ENCODE measurements around the gene NXF1. TPM values are rescaled to one million over a fixed set of nuclear protein-coding genes. Genes with fewer than 3 reads are reported as not detected.
A peak's percentile ranks its signal among the peaks of the same experiment; 100 is the strongest.

NXF1 gene
- total and polyA plus RNA-seq, 7 donors: 20.3 to 68.1 (median 40.2) TPM

GRCh38 chr11:62851807-62852522 is 46.7 kb upstream of the NXF1 start:
- peaks cover 0 to 35% (median 25%) of the 10 kb centered on the region in 4 donors for H3K4me1 ChIP-seq
- H3K9me3 ChIP-seq: no peaks in the 10 kb centered on the region
- intact Hi-C loops (cut with DNase I): no loop called here
- H3K36me3 ChIP-seq: peaks cover 7 to 41% (median 25%) of the 10 kb centered on the region in 4 donors
- H3K27me3 ChIP-seq: no peaks in the 10 kb centered on the region
- no peak overlapping the region for H3K4me3 ChIP-seq
- WGBS, 2 donors: 41 to 59% methylated on average over 3 of the region's 3 CpGs
- H3K27ac ChIP-seq: peak overlapping the region in 1 of 4 donors; percentile 1
- TF ChIP-seq, protein P1, sequence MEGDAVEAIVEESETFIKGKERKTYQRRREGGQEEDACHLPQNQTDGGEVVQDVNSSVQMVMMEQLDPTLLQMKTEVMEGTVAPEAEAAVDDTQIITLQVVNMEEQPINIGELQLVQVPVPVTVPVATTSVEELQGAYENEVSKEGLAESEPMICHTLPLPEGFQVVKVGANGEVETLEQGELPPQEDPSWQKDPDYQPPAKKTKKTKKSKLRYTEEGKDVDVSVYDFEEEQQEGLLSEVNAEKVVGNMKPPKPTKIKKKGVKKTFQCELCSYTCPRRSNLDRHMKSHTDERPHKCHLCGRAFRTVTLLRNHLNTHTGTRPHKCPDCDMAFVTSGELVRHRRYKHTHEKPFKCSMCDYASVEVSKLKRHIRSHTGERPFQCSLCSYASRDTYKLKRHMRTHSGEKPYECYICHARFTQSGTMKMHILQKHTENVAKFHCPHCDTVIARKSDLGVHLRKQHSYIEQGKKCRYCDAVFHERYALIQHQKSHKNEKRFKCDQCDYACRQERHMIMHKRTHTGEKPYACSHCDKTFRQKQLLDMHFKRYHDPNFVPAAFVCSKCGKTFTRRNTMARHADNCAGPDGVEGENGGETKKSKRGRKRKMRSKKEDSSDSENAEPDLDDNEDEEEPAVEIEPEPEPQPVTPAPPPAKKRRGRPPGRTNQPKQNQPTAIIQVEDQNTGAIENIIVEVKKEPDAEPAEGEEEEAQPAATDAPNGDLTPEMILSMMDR (IDR thresholded peaks at IDR 0.05): no peak
- TF ChIP-seq POLR2AphosphoS5 (IDR thresholded peaks at IDR 0.05): no peak
- TF ChIP-seq POLR2A (IDR thresholded peaks at IDR 0.05): no peak
- no peak for DNase-seq

DNA sequence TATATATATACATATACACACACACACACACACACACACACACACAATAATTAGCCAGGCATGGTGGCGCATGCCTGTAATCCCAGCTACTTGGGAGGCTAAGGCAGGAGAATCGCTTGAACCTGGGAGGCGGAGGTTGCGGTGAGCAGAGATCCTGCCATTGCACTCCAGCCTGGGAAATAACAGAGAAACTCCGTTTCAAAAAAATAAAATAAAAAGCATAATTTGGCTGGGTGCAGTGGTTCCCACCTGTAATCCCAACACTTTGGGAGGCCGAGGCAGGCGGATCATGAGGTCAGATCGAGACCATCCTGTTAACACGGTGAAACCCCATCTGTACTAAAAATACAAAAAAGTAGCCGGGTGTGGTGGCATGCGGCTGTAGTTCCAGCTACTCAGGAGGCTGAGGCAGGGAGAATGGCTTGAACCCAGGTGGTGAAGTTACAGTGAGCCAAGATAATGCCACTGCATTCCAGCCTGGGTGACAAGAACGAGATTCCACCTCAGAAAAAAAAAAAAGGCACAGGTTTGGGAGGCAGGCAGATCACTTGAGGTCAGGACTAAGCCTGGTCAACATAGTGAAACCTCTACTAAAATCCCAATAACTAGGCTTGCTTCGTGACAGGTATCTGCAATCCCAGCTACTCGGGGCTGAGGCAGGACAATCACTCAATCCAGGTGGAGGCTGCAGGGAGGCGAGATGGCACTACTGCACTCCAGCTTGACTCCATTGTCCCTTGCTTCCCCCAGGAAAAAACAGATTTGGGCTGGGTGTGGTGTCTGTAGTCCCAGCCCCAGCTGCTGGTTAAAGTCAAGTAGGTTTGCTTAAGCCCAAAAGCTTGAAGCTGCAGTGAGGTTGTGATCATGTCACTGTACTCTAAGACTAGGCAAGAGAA is 45.9 kb upstream of the NXF1 start:
- Histone ChIP-seq H3K4me1 (peaks cover 0 to 26% (median 21%) of the 10 kb centered on the region in 4 donors), H3K27me3 (no peaks in the 10 kb centered on the region), H3K4me3 (no peak overlapping the region), H3K9me3 (no peaks in the 10 kb centered on the region), H3K36me3 (peaks cover 7 to 41% (median 25%) of the 10 kb centered on the region in 4 donors), H3K27ac (no peak overlapping the region)
- intact Hi-C loops (cut with DNase I): no loop called here
- no peak for DNase-seq
- WGBS, 2 donors: 65 to 66% methylated on average over 15 of the region's 15 CpGs
- TF ChIP-seq, protein P1 (IDR thresholded peaks at IDR 0.05): no peak
- TF ChIP-seq POLR2A (IDR thresholded peaks at IDR 0.05) (no peak), POLR2AphosphoS5 (IDR thresholded peaks at IDR 0.05) (no peak), EP300 (IDR thresholded peaks at IDR 0.05) (no peak)

- intact Hi-C loops (cut with DNase I): no loop called here
- no peak for TF ChIP-seq EP300 (IDR thresholded peaks at IDR 0.05)
- TF ChIP-seq POLR2A (IDR thresholded peaks at IDR 0.05): no peak
- TF ChIP-seq, protein P1 (IDR thresholded peaks at IDR 0.05): no peak
- no peak for TF ChIP-seq POLR2AphosphoS5 (IDR thresholded peaks at IDR 0.05)
- H3K27me3 ChIP-seq: no peaks in the 10 kb centered on the region
- no peak for DNase-seq
- 91 to 98% methylated on average over 1 of the region's 1 CpG for WGBS, 2 donors
- no peaks in the 10 kb centered on the region for H3K9me3 ChIP-seq
- H3K27ac ChIP-seq: no peak overlapping the region
- H3K4me3 ChIP-seq: no peak overlapping the region
- peaks cover 7 to 19% (median 13%) of the 10 kb centered on the region in 4 donors for H3K36me3 ChIP-seq
- peaks cover 0 to 4% (median under 1%) of the 10 kb centered on the region in 4 donors for H3K4me1 ChIP-seq
Observed at GRCh38 chr11:62847767-62848314, 42.6 kb upstream of the NXF1 start.

- H3K27me3 ChIP-seq: no peaks in the 10 kb centered on the region
- 91 to 93% methylated on average over 3 of the region's 3 CpGs for WGBS, 2 donors
- no peaks in the 10 kb centered on the region for H3K9me3 ChIP-seq
- peaks cover 0 to 11% (median 9%) of the 10 kb centered on the region in 4 donors for H3K4me1 ChIP-seq
- no peak for TF ChIP-seq POLR2AphosphoS5 (IDR thresholded peaks at IDR 0.05)
- no peak for TF ChIP-seq POLR2A (IDR thresholded peaks at IDR 0.05)
- TF ChIP-seq EP300 (IDR thresholded peaks at IDR 0.05): no peak
- TF ChIP-seq, protein P1 (IDR thresholded peaks at IDR 0.05): no peak
- intact Hi-C loops (cut with DNase I): no loop called here
- no peak for DNase-seq
- no peak overlapping the region for H3K27ac ChIP-seq
- H3K4me3 ChIP-seq: no peak overlapping the region
- H3K36me3 ChIP-seq: peaks cover 0 to 2% (median 0%) of the 10 kb centered on the region in 4 donors
Observed at GRCh38 chr11:62846177-62846576, 40.9 kb upstream of the NXF1 start.
